MG63 (cell line): ENCODE data around the gene GMDS. TPM values are rescaled to one million over a fixed set of nuclear protein-coding genes. Genes with fewer than 3 reads are reported as not detected.
A peak's percentile ranks its signal among the peaks of the same experiment; 100 is the strongest.

Source experiments
- DNase-seq: peaks from one replicate; pipeline ENCODE4 v3.0.0-alpha.2; 2020
- H3K27me3 ChIP-seq: fragments of 250-450 bp; sonication (Bioruptor Pico); 2 replicates; pipeline ENCODE4 v1.5.1; 2020; ENCODE audit warnings: mild to moderate bottlenecking, moderate library complexity
- H3K36me3 ChIP-seq: fragments of 250-450 bp; sonication (Bioruptor Pico); 2 replicates; pipeline ENCODE4 v1.5.1; 2020; ENCODE audit warnings: mild to moderate bottlenecking, moderate library complexity
- H3K4me3 ChIP-seq: fragments of 250-450 bp; sonication (Bioruptor Pico); 2 replicates; pipeline ENCODE4 v1.5.1; 2020; ENCODE audit warnings: mild to moderate bottlenecking, moderate library complexity
- H3K9me3 ChIP-seq: fragments of 250-450 bp; sonication (Bioruptor Pico); 2 replicates; pipeline ENCODE4 v1.5.1; 2020; ENCODE audit warnings: mild to moderate bottlenecking, moderate library complexity
- total RNA-seq: library from RNA; depleted of rRNA; stranded (reverse); fragments of >200 nt; shearing (Covaris generic); gene quantifications from 2 replicates; pipeline ENCODE4 v1.2.3, GENCODE V29; 2014; ENCODE audit warnings: low replicate concordance

GMDS gene
- total RNA-seq, 1 experiment from 2014 or later = 1.8 TPM

GRCh38 chr6:1915226-1915625, 330.2 kb downstream of the GMDS start:
- no peaks in the 10 kb centered on the region for H3K36me3 ChIP-seq
- H3K4me3 ChIP-seq = no peak overlapping the region
- H3K27me3 ChIP-seq = no peaks in the 10 kb centered on the region
- H3K9me3 ChIP-seq = no peaks in the 10 kb centered on the region
- DNase-seq = no peak

GRCh38 chr6:1913577-1913976, 331.8 kb downstream of the GMDS start:
- no peak for DNase-seq
- H3K4me3 ChIP-seq = no peak overlapping the region
- H3K9me3 ChIP-seq = no peaks in the 10 kb centered on the region
- no peaks in the 10 kb centered on the region for H3K27me3 ChIP-seq
- no peaks in the 10 kb centered on the region for H3K36me3 ChIP-seq

GRCh38 chr6:1912731-1913130, 332.7 kb downstream of the GMDS start:
- Histone ChIP-seq H3K9me3 (no peaks in the 10 kb centered on the region), H3K36me3 (no peaks in the 10 kb centered on the region), H3K4me3 (no peak overlapping the region), H3K27me3 (no peaks in the 10 kb centered on the region)
- DNase-seq = no peak

GRCh38 chr6:1911474-1911873, 333.9 kb downstream of the GMDS start:
- no peaks in the 10 kb centered on the region for H3K9me3 ChIP-seq
- DNase-seq = no peak
- H3K36me3 ChIP-seq = no peaks in the 10 kb centered on the region
- no peaks in the 10 kb centered on the region for H3K27me3 ChIP-seq
- H3K4me3 ChIP-seq = no peak overlapping the region

GRCh38 chr6:1910621-1911407, 334.6 kb downstream of the GMDS start:
- no peak for DNase-seq
- no peaks in the 10 kb centered on the region for H3K9me3 ChIP-seq
- H3K27me3 ChIP-seq = no peaks in the 10 kb centered on the region
- no peak overlapping the region for H3K4me3 ChIP-seq
- H3K36me3 ChIP-seq = no peaks in the 10 kb centered on the region

DNA sequence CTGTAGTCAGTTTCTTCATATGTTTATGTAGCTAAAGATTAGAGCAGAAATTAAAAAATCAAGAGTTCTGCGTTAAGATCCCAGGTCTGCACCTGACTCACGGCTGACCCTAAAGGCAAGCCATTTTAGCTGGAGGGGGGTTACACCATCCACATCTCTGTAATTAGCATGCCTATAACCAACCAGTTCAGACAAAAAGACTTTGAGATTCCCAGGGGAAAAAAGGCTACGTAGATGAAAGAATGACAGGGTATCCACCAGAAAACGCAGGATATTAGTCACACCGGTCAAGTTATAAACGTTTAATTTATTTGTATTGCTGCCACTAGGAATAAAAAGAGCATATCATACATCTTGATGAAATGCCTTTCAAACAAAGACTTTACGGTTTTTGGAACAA, 336.6 kb downstream of the GMDS start:
- DNase-seq = no peak
- Histone ChIP-seq H3K36me3 (no peaks in the 10 kb centered on the region), H3K9me3 (no peaks in the 10 kb centered on the region), H3K27me3 (no peaks in the 10 kb centered on the region), H3K4me3 (no peak overlapping the region)

DNA sequence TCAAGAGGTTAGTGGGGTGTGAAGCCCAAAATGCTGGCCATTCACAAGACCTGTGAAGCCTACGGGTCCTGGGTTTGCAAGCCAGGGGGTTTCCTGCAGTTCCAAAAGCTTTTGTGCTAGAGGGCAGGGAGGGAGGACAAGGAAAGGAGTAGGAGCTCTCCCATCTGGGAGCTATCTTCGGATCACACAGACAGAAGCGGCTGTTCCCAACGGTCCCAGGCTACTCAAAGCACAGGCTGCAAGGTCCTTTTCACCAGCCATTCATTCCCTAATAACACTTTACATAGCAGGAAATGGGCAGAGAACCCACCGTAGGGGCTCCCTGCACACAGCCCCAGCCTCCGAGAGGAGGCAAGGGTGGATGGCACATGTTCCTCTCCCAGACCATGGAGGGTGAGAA, 338.8 kb downstream of the GMDS start:
- Histone ChIP-seq H3K4me3 (no peak overlapping the region), H3K36me3 (no peaks in the 10 kb centered on the region), H3K9me3 (no peaks in the 10 kb centered on the region), H3K27me3 (no peaks in the 10 kb centered on the region)
- no peak for DNase-seq

DNA sequence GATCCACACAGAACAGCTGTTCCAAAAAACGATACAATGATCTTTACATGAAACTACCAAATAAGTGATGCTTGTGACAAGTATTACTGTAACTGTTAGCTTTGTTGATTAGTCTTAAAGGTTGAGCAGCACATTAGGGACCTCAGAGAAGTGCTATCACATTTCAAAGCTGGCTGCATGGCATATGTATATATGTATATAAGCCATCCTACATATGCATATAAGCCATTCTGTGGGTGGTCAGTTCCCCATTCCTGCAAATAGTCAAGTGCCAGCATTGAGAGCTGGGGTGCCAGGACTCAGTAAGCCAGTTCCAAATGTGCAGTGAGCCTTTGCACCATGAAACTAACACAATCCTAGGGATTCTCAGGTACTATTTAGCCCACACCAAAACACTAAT, 339.4 kb downstream of the GMDS start:
- Histone ChIP-seq H3K4me3 (no peak overlapping the region), H3K36me3 (no peaks in the 10 kb centered on the region), H3K27me3 (no peaks in the 10 kb centered on the region), H3K9me3 (no peaks in the 10 kb centered on the region)
- DNase-seq = no peak

- H3K36me3 ChIP-seq = no peaks in the 10 kb centered on the region
- H3K27me3 ChIP-seq = no peaks in the 10 kb centered on the region
- H3K4me3 ChIP-seq = no peak overlapping the region
- no peaks in the 10 kb centered on the region for H3K9me3 ChIP-seq
- DNase-seq = no peak
Observed at GRCh38 chr6:1904898-1905297, 340.5 kb downstream of the GMDS start.

- DNase-seq = no peak
- no peaks in the 10 kb centered on the region for H3K9me3 ChIP-seq
- no peak overlapping the region for H3K4me3 ChIP-seq
- H3K36me3 ChIP-seq = no peaks in the 10 kb centered on the region
- no peaks in the 10 kb centered on the region for H3K27me3 ChIP-seq
Observed at GRCh38 chr6:1904466-1904799, 341.0 kb downstream of the GMDS start.

- Histone ChIP-seq H3K27me3 (no peaks in the 10 kb centered on the region), H3K9me3 (no peaks in the 10 kb centered on the region), H3K4me3 (no peak overlapping the region), H3K36me3 (no peaks in the 10 kb centered on the region)
- DNase-seq = no peak
Observed at GRCh38 chr6:1903780-1904465, 341.5 kb downstream of the GMDS start.

GRCh38 chr6:1901556-1901955, 343.8 kb downstream of the GMDS start:
- Histone ChIP-seq H3K36me3 (no peaks in the 10 kb centered on the region), H3K4me3 (no peak overlapping the region), H3K9me3 (no peaks in the 10 kb centered on the region), H3K27me3 (no peaks in the 10 kb centered on the region)
- DNase-seq = no peak

DNA sequence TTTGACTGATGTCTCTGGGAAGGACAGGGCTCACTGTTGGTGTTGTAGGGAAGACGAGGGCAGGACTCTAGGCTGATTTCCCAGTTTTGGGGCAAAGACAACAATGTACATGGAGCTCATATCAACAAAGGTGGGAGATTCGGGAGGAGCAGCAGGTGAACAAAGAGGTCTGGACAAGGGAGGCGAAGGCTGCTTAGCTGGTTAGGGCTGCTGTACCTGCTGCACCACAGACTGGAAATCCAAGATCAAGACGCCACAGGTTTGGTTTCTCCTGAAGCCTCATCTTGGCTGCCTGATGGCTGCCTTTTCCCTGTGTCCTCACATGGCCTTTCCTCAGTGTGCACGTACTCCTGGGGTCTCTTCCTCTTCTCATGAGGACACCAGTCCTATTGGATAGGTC, 348.5 kb downstream of the GMDS start:
- H3K27me3 ChIP-seq = no peaks in the 10 kb centered on the region
- no peak overlapping the region for H3K4me3 ChIP-seq
- DNase-seq = no peak
- H3K9me3 ChIP-seq = no peaks in the 10 kb centered on the region
- no peaks in the 10 kb centered on the region for H3K36me3 ChIP-seq

- Histone ChIP-seq H3K4me3 (no peak overlapping the region), H3K9me3 (no peaks in the 10 kb centered on the region), H3K36me3 (no peaks in the 10 kb centered on the region), H3K27me3 (no peaks in the 10 kb centered on the region)
- DNase-seq = no peak
Observed at GRCh38 chr6:1895721-1896120, 349.7 kb downstream of the GMDS start.

DNA sequence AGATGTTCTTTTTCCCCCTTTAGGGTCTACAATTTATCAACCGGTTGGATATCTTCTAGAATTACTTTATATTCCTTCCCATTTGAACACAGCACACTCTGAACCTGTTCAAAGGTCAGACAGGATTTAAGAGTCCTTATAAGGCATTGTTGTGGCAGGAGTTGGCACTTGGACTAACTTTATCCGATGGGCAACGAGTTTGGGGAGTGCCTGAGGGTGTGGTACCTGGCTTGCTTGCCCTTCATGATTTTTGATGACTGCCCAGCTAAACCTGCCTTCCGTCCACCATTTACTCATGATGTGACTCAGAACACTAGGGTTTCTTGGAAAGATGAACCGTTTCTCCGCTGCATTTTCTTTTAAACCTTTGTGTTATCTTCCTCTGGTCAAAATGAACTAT, 350.5 kb downstream of the GMDS start:
- no peaks in the 10 kb centered on the region for H3K9me3 ChIP-seq
- no peak overlapping the region for H3K4me3 ChIP-seq
- H3K27me3 ChIP-seq = no peaks in the 10 kb centered on the region
- peak; percentile 54 for DNase-seq
- H3K36me3 ChIP-seq = no peaks in the 10 kb centered on the region

DNA sequence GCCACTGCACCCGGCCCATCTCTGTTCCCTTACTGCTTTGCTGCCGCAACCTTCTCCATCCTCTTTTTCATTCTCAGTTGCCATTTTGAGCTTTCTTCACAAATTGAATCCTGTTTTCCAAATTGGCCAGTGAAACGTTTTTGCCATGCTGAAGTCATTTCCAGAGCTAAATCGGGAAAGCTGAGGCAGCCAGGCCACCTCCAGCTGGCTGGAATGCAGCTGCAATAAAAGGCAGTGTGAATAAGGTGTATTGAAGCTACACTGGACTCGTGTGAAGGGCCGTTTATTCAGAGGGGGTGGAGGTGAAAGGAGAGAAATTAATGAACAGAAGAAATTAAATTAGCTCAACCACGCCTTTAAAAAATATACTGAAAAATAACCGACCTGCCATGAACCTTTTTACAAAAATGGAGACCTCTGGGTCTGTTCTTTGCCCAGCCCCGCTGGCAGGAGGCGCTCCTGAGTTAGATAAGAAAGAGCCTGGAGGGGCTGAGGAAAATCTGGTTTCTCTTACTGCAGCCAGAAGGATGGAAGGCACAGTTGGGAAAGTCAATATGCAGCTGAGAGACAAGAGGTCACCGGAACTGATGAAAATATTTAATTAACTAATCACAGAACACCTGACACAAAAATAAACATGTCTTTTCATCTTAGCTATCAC, 351.8 kb downstream of the GMDS start:
- no peaks in the 10 kb centered on the region for H3K27me3 ChIP-seq
- H3K9me3 ChIP-seq = no peaks in the 10 kb centered on the region
- H3K36me3 ChIP-seq = no peaks in the 10 kb centered on the region
- DNase-seq = no peak
- no peak overlapping the region for H3K4me3 ChIP-seq

DNA sequence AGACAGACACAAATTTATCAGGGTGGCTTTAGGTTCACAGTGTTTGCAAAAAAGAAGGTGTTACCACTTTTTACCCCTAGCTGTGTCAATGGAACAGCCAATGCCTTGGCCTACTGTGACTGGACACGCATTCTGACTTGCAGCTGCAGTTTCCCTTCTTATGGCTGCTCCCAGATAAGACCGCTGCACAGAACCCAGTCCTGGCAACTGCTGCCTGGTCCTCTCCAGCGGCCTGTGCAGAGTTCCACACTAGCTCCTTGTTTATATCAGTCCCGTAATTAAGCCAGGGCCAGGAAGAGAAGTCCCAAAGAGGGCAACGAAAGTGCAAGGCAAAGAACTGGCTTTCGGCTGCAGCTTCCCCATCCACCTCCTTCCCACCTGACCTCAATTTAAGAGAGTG, 352.7 kb downstream of the GMDS start:
- no peaks in the 10 kb centered on the region for H3K9me3 ChIP-seq
- DNase-seq = no peak
- H3K36me3 ChIP-seq = no peaks in the 10 kb centered on the region
- no peaks in the 10 kb centered on the region for H3K27me3 ChIP-seq
- H3K4me3 ChIP-seq = no peak overlapping the region

- no peaks in the 10 kb centered on the region for H3K36me3 ChIP-seq
- DNase-seq = no peak
- H3K4me3 ChIP-seq = no peak overlapping the region
- no peaks in the 10 kb centered on the region for H3K27me3 ChIP-seq
- no peaks in the 10 kb centered on the region for H3K9me3 ChIP-seq
Observed at GRCh38 chr6:1890987-1891386, 354.4 kb downstream of the GMDS start.
